GM23338 (cell line): ENCODE measurements around the gene ACO1. TPM values are rescaled to one million over a fixed set of nuclear protein-coding genes. Genes with fewer than 3 reads are reported as not detected.

Experiments
- ATAC-seq: fragments of 200-7000 bp; cut with Tn5 transposase; 3 replicates; pipeline ENCODE4 v1.9.1; 2020
- DNase-seq: peaks from one replicate; pipeline ENCODE4 v3.0.0-alpha.2; 2015; ENCODE audit warnings: low spot score
- H2AFZ ChIP-seq: fragments of 200-600 bp; sonication (generic); 2 replicates; pipeline ENCODE4 v1.8.0; 2016; ENCODE audit warnings: antibody characterized with exemption, mild to moderate bottlenecking, moderate library complexity
- H3F3A ChIP-seq: fragments of 200-600 bp; sonication (generic); replicated peaks from 2 replicates; pipeline ENCODE4 v1.8.0; 2017; ENCODE audit warnings: antibody characterized with exemption, mixed run types, low read depth
- H3K27ac ChIP-seq: fragments of 200-600 bp; sonication (generic); 2 replicates; pipeline ENCODE4 v1.6.1; 2016; ENCODE audit warnings: low read depth
- H3K27me3 ChIP-seq: fragments of 200-600 bp; sonication (generic); 2 replicates; pipeline ENCODE4 v1.8.0; 2016; ENCODE audit warnings: mild to moderate bottlenecking, mixed run types, moderate library complexity; ENCODE audit not compliant: insufficient read depth
- H3K36me3 ChIP-seq: fragments of 200-600 bp; sonication (generic); 2 replicates; pipeline ENCODE4 v1.8.0; 2016; ENCODE audit warnings: mild to moderate bottlenecking; ENCODE audit not compliant: insufficient read depth
- H3K4me1 ChIP-seq: fragments of 200-600 bp; sonication (generic); 2 replicates; pipeline ENCODE4 v1.8.0; 2016; ENCODE audit warnings: mild to moderate bottlenecking, moderate library complexity; ENCODE audit not compliant: insufficient read depth
- H3K4me2 ChIP-seq: fragments of 200-600 bp; sonication (generic); 2 replicates; pipeline ENCODE4 v1.7.1; 2017; ENCODE audit warnings: mixed run types
- H3K4me3 ChIP-seq: fragments of 200-600 bp; sonication (generic); 2 replicates; pipeline ENCODE4 v1.6.1; 2016; ENCODE audit warnings: mixed run types
- H3K79me2 ChIP-seq: fragments of 200-600 bp; sonication (generic); replicated peaks from 2 replicates; pipeline ENCODE4 v1.8.0; 2017; ENCODE audit warnings: mild to moderate bottlenecking; ENCODE audit not compliant: insufficient read depth
- H3K9me2 ChIP-seq: fragments of 200-600 bp; sonication (generic); 2 replicates; pipeline ENCODE4 v1.8.0; 2017; ENCODE audit not compliant: insufficient read depth
- H4K20me1 ChIP-seq: fragments of 200-600 bp; sonication (generic); replicated peaks from 2 replicates; pipeline ENCODE4 v1.8.0; 2017; ENCODE audit warnings: mild to moderate bottlenecking; ENCODE audit not compliant: insufficient read depth
- H3K27ac Mint-ChIP-seq: 2 replicates; pipeline ENCODE4 v1.8.0; 2020; ENCODE audit warnings: inconsistent platforms, mild to moderate bottlenecking, moderate library complexity, mixed read lengths
- H3K27me3 Mint-ChIP-seq: 3 replicates; pipeline ENCODE4 v1.8.0; 2022; ENCODE audit warnings: low read depth, mild to moderate bottlenecking, moderate library complexity, mixed read lengths, inconsistent platforms; ENCODE audit not compliant: insufficient read depth, poor library complexity
- H3K36me3 Mint-ChIP-seq: 3 replicates; pipeline ENCODE4 v1.8.0; 2021; ENCODE audit warnings: low read depth, mild to moderate bottlenecking, inconsistent platforms, moderate library complexity, mixed read lengths
- H3K4me1 Mint-ChIP-seq: 3 replicates; pipeline ENCODE4 v1.8.0; 2020; ENCODE audit warnings: mild to moderate bottlenecking, inconsistent platforms, mixed read lengths
- H3K4me3 Mint-ChIP-seq: 3 replicates; pipeline ENCODE4 v1.8.0; 2021; ENCODE audit warnings: moderate library complexity, mild to moderate bottlenecking, inconsistent platforms, mixed read lengths
- H3K9me3 Mint-ChIP-seq: 3 replicates; pipeline ENCODE4 v1.8.0; 2020; ENCODE audit warnings: moderate library complexity, mild to moderate bottlenecking, inconsistent platforms, mixed read lengths
- JUNB ChIP-seq: IDR thresholded peaks from one replicate; pipeline ENCODE4 v1.6.1; 2016; ENCODE audit warnings: antibody characterized with exemption; ENCODE audit not compliant: unreplicated experiment
- STAT1 ChIP-seq: IDR thresholded peaks from one replicate; pipeline ENCODE4 v1.6.1; 2016; ENCODE audit warnings: antibody characterized with exemption; ENCODE audit not compliant: unreplicated experiment
- ZNF331 ChIP-seq: fragments of 250-450 bp; sonication (Bioruptor Pico); IDR thresholded peaks from 2 replicates; pipeline ENCODE4 v1.5.0; 2020; ENCODE audit warnings: low read depth, mild to moderate bottlenecking, moderate library complexity
- polyA plus RNA-seq: library from polyadenylated mRNA; unstranded; fragments of >200 nt; fragmentation: Nextera tagmentation; extraction: Ambion mirVana; gene quantifications from 2 replicates; pipeline ENCODE4 v1.2.1, GENCODE V29; 2016
- total RNA-seq: library from RNA; depleted of rRNA; stranded (reverse); fragments of >200 nt; shearing (Covaris generic); gene quantifications from 2 replicates; pipeline ENCODE4 v1.2.3, GENCODE V29; 2014
- TF ChIP-seq, protein P1 (sequence below): fragments of 250-450 bp; sonication (Bioruptor Pico); IDR thresholded peaks from 2 replicates; pipeline ENCODE4 v1.5.0; 2020; ENCODE audit warnings: mild to moderate bottlenecking, moderate library complexity
- TF ChIP-seq, protein P2 (sequence below), 2 experiments: fragments of 200-600 bp in 1 of 2; sonication (generic) in 1 of 2; conservative IDR thresholded peaks; 2 replicates each; pipeline versions ENCODE4 v1.5.1 to v1.6.1; 2016 to 2017; ENCODE audit warnings: antibody characterized with exemption in 2 of 2, low read depth in 2 of 2, mild to moderate bottlenecking in 2 of 2, moderate library complexity in 1 of 2
- TF ChIP-seq, protein P3 (sequence below): IDR thresholded peaks from one replicate; pipeline ENCODE4 v1.6.1; 2018; ENCODE audit warnings: antibody characterized with exemption; ENCODE audit not compliant: unreplicated experiment

The ACO1 gene
- total and polyA plus RNA-seq, 2 experiments from 2014 or later = 16.6 to 41.0 TPM

DNA sequence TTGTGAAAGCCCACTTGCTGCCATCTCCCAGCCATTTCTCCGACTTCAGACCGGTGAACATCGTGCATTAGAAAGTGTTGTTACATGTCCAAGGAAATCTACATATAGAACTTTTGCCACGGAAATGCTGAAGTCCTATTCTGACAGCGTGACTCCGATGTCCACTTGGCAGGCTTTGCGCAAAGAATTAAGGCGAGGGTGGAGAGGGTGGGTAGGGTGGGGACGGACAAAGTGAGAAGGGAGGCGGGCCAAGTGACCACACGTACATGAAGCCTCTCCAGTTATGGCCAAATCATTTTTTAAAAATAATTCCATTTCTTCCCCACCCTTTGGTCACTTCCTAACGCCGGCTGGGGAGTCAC, 460 bp upstream of the ACO1 start (continued):
- TF ChIP-seq, protein P1, sequence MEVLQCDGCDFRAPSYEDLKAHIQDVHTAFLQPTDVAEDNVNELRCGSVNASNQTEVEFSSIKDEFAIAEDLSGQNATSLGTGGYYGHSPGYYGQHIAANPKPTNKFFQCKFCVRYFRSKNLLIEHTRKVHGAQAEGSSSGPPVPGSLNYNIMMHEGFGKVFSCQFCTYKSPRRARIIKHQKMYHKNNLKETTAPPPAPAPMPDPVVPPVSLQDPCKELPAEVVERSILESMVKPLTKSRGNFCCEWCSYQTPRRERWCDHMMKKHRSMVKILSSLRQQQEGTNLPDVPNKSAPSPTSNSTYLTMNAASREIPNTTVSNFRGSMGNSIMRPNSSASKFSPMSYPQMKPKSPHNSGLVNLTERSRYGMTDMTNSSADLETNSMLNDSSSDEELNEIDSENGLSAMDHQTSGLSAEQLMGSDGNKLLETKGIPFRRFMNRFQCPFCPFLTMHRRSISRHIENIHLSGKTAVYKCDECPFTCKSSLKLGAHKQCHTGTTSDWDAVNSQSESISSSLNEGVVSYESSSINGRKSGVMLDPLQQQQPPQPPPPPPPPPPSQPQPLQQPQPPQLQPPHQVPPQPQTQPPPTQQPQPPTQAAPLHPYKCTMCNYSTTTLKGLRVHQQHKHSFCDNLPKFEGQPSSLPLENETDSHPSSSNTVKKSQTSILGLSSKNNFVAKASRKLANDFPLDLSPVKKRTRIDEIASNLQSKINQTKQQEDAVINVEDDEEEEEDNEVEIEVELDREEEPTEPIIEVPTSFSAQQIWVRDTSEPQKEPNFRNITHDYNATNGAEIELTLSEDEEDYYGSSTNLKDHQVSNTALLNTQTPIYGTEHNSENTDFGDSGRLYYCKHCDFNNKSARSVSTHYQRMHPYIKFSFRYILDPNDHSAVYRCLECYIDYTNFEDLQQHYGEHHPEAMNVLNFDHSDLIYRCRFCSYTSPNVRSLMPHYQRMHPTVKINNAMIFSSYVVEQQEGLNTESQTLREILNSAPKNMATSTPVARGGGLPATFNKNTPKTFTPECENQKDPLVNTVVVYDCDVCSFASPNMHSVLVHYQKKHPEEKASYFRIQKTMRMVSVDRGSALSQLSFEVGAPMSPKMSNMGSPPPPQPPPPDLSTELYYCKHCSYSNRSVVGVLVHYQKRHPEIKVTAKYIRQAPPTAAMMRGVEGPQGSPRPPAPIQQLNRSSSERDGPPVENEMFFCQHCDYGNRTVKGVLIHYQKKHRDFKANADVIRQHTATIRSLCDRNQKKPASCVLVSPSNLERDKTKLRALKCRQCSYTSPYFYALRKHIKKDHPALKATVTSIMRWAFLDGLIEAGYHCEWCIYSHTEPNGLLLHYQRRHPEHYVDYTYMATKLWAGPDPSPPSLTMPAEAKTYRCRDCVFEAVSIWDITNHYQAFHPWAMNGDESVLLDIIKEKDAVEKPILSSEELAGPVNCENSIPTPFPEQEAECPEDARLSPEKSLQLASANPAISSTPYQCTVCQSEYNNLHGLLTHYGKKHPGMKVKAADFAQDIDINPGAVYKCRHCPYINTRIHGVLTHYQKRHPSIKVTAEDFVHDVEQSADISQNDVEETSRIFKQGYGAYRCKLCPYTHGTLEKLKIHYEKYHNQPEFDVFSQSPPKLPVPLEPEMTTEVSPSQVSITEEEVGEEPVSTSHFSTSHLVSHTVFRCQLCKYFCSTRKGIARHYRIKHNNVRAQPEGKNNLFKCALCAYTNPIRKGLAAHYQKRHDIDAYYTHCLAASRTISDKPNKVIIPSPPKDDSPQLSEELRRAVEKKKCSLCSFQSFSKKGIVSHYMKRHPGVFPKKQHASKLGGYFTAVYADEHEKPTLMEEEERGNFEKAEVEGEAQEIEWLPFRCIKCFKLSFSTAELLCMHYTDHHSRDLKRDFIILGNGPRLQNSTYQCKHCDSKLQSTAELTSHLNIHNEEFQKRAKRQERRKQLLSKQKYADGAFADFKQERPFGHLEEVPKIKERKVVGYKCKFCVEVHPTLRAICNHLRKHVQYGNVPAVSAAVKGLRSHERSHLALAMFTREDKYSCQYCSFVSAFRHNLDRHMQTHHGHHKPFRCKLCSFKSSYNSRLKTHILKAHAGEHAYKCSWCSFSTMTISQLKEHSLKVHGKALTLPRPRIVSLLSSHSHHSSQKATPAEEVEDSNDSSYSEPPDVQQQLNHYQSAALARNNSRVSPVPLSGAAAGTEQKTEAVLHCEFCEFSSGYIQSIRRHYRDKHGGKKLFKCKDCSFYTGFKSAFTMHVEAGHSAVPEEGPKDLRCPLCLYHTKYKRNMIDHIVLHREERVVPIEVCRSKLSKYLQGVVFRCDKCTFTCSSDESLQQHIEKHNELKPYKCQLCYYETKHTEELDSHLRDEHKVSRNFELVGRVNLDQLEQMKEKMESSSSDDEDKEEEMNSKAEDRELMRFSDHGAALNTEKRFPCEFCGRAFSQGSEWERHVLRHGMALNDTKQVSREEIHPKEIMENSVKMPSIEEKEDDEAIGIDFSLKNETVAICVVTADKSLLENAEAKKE (CRISPR knock-in tag) = no peak
- TF ChIP-seq, protein P2, sequence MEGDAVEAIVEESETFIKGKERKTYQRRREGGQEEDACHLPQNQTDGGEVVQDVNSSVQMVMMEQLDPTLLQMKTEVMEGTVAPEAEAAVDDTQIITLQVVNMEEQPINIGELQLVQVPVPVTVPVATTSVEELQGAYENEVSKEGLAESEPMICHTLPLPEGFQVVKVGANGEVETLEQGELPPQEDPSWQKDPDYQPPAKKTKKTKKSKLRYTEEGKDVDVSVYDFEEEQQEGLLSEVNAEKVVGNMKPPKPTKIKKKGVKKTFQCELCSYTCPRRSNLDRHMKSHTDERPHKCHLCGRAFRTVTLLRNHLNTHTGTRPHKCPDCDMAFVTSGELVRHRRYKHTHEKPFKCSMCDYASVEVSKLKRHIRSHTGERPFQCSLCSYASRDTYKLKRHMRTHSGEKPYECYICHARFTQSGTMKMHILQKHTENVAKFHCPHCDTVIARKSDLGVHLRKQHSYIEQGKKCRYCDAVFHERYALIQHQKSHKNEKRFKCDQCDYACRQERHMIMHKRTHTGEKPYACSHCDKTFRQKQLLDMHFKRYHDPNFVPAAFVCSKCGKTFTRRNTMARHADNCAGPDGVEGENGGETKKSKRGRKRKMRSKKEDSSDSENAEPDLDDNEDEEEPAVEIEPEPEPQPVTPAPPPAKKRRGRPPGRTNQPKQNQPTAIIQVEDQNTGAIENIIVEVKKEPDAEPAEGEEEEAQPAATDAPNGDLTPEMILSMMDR (conservative IDR thresholded peaks at IDR 0.05; ENCODE audit: low read depth in 2 of 2) = no peak
- TF ChIP-seq ZNF331 (CRISPR knock-in tag) = no peak

DNA sequence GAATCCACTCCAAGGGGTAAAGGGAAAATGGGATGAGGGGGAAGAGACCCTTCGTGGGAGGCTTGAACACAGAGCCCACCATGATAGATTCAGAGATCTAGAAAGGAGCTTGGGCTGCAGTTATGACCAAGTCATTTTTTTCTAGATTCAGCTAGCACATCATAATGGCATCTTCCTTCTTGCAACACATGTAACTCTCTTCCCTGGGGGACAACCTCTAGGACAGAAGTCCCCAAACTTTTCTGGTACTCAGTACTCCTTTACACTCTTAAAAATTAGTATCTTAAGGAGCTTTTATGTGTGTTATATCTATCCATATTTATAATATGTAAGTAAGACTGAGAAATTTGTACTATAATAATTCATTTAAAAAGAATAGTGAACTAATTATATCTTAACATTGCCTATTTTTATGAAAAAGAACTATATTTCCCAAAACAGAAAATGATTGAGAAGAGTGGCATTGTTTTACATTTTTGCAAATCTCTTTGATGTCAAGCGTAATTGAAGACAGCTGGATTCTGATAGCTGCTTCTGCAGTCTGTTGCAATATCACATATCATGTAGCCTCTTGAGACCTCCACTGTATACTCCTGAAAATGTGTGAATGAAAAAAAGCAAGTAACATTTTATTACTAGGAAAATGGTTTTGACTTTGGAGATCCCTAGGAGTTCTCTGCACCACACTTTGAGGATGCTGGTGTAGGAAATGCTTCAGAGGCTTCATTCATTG, 875 bp downstream of the ACO1 start:
- Histone ChIP-seq H4K20me1 (no peaks in the 10 kb centered on the region; the same call in 1 of the 2 replicates), H3K79me2 (peaks cover 20% of the 10 kb centered on the region), H3K27ac (peak overlapping the region; percentile 69; the same call in 1 of the 2 replicates), H3K27me3 (peaks cover 30% of the 10 kb centered on the region), H3K36me3 (no peaks in the 10 kb centered on the region), H2AFZ (peak overlapping the region; percentile 95), H3F3A (no peaks in the 10 kb centered on the region), H3K4me3 (peak overlapping the region; percentile 96), H3K9me2 (no peaks in the 10 kb centered on the region), H3K4me1 (peaks cover 22% of the 10 kb centered on the region; the same call in 1 of the 2 replicates), H3K4me2 (peak overlapping the region; percentile 84)
- H3K4me1 Mint-ChIP-seq = peaks cover 31% of the 10 kb centered on the region
- H3K4me3 Mint-ChIP-seq = peak overlapping the region; percentile 87
- H3K27me3 Mint-ChIP-seq = peaks cover 11% of the 10 kb centered on the region
- H3K27ac Mint-ChIP-seq = no peak overlapping the region; the same call in 1 of the 2 replicates
- ATAC-seq = no peak
- no peaks in the 10 kb centered on the region; the same call in 2 of the 3 replicates for H3K36me3 Mint-ChIP-seq
- H3K9me3 Mint-ChIP-seq = no peaks in the 10 kb centered on the region
- DNase-seq = no peak
- TF ChIP-seq, protein P3, sequence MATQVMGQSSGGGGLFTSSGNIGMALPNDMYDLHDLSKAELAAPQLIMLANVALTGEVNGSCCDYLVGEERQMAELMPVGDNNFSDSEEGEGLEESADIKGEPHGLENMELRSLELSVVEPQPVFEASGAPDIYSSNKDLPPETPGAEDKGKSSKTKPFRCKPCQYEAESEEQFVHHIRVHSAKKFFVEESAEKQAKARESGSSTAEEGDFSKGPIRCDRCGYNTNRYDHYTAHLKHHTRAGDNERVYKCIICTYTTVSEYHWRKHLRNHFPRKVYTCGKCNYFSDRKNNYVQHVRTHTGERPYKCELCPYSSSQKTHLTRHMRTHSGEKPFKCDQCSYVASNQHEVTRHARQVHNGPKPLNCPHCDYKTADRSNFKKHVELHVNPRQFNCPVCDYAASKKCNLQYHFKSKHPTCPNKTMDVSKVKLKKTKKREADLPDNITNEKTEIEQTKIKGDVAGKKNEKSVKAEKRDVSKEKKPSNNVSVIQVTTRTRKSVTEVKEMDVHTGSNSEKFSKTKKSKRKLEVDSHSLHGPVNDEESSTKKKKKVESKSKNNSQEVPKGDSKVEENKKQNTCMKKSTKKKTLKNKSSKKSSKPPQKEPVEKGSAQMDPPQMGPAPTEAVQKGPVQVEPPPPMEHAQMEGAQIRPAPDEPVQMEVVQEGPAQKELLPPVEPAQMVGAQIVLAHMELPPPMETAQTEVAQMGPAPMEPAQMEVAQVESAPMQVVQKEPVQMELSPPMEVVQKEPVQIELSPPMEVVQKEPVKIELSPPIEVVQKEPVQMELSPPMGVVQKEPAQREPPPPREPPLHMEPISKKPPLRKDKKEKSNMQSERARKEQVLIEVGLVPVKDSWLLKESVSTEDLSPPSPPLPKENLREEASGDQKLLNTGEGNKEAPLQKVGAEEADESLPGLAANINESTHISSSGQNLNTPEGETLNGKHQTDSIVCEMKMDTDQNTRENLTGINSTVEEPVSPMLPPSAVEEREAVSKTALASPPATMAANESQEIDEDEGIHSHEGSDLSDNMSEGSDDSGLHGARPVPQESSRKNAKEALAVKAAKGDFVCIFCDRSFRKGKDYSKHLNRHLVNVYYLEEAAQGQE = no peak
- no peak for TF ChIP-seq STAT1
- TF ChIP-seq JUNB = no peak
